Bronchial epithelial cell (primary cell): ENCODE measurements around the gene PIP5K1B. TPM values are rescaled to one million over a fixed set of nuclear protein-coding genes. Genes with fewer than 3 reads are reported as not detected.

ENCODE experiments used
- DNase-seq: peaks from one replicate; pipeline ENCODE4 v3.0.0-alpha.2; 2010; ENCODE audit warnings: low read depth
- FAIRE-seq: peaks from 2 replicates; lab custom pipeline; 2011; peaks lifted over from hg19 to GRCh38; lab: Jason Lieb, UNC
- H3K27me3 ChIP-seq: 2 replicates; pipeline ENCODE4 v1.5.1; 2011; ENCODE audit warnings: low read length; ENCODE audit not compliant: control insufficient read depth, insufficient read depth
- H3K36me3 ChIP-seq: 2 replicates; pipeline ENCODE4 v1.5.1; 2011; ENCODE audit warnings: low read length; ENCODE audit not compliant: control insufficient read depth, insufficient read depth
- H3K4me3 ChIP-seq: 2 replicates; pipeline ENCODE4 v1.5.1; 2011; ENCODE audit warnings: mild to moderate bottlenecking, low read depth, low read length, control low read depth
- total RNA-seq: library from RNA; depleted of rRNA; stranded (reverse); fragments of >200 nt; gene quantifications from 2 replicates; pipeline ENCODE4 v1.2.1, GENCODE V29; 2014
- TF ChIP-seq, protein P1 (sequence below): IDR thresholded peaks from 2 replicates; pipeline ENCODE4 v1.5.1; 2011; ENCODE audit warnings: mild to moderate bottlenecking, moderate library complexity, low read length, control low read depth, inconsistent platforms; ENCODE audit not compliant: insufficient read depth, severe bottlenecking

The PIP5K1B gene
- total RNA-seq, 1 donor from 2014 or later = 2.9 TPM

DNA sequence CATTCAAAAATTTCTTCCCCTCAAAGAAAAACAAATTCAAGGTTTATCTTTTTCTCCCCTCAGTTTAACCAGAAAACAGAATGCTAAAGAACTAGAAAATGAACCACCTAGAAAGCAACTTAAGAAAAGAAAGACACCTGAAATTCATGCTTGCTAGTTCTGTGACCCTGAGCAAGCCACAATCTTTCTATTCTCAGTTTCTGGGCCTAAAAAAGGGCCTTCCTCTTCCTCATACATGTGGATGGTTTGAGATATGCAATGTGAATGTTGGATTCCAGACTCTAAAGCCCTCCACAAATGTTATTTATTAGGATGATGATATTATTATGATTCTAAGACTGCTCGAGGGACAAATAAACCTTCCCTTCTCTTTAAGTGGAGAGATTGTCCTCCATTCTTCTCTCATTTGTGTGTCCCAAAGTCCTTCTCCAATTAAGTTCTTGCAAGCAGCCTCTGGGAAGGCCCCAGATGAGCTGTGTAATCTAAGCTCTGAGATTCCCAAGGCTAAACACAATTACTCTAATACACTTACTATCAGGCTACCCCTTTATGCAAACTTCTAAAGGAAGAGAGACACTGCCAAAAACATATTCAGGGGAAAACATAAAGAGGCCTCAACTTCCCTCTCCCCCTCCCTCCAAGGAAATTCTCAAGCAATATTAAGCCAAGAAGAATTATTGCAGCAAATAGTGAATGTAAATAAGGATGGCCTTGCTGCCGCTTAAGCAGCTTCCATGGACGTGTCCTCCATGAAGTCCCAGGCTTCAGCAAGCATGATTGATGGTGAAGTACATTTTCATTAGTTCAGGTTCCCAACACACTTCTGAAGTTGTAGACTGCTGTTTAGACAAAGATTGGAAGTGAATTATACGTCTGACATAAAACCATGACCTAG, 228.6 kb downstream of the PIP5K1B start:
- Histone ChIP-seq H3K4me3 (no peak overlapping the region), H3K36me3 (no peaks in the 10 kb centered on the region), H3K27me3 (no peaks in the 10 kb centered on the region)
- FAIRE-seq (no peak), DNase-seq (no peak)
- TF ChIP-seq, protein P1, sequence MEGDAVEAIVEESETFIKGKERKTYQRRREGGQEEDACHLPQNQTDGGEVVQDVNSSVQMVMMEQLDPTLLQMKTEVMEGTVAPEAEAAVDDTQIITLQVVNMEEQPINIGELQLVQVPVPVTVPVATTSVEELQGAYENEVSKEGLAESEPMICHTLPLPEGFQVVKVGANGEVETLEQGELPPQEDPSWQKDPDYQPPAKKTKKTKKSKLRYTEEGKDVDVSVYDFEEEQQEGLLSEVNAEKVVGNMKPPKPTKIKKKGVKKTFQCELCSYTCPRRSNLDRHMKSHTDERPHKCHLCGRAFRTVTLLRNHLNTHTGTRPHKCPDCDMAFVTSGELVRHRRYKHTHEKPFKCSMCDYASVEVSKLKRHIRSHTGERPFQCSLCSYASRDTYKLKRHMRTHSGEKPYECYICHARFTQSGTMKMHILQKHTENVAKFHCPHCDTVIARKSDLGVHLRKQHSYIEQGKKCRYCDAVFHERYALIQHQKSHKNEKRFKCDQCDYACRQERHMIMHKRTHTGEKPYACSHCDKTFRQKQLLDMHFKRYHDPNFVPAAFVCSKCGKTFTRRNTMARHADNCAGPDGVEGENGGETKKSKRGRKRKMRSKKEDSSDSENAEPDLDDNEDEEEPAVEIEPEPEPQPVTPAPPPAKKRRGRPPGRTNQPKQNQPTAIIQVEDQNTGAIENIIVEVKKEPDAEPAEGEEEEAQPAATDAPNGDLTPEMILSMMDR = no peak

DNA sequence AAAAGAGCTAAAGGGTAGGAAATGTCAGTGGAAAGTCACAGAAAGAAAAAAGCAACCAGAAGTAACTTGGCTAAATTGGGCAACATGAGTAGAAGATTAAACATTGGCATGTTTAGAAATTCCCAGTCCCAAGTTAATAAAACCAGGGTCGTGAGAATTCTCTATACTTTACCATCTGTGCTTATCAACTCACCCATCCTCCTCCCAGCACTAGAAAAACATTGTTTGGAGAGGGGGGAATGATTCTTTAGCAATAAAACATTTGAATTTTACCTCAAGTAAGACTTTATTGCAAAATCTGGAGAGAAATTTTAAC, 229.2 kb downstream of the PIP5K1B start:
- no peaks in the 10 kb centered on the region for H3K27me3 ChIP-seq

DNA sequence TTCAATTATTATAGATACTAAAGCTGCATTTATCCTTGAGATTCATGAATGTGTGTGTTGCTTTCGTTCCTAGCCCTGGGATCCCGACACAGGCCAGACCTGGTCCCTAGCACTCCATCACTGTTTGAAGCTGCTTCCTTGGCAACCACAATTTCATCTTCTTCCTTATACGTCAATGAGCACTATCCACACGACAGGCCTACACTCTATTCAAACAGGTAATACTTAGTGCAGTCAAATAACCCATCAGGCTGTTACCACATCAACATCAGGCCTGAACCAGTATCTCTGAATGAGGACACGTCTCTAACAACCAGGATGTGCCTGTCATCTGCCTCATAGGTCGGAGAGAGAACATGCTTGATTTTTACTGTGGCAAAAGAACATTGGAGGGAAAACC, 235.5 kb downstream of the PIP5K1B start:
- DNase-seq (no peak), FAIRE-seq (no peak)
- TF ChIP-seq, protein P1 = no peak
- no peaks in the 10 kb centered on the region for H3K36me3 ChIP-seq
- H3K27me3 ChIP-seq = no peaks in the 10 kb centered on the region
- H3K4me3 ChIP-seq = no peak overlapping the region

More for the DNA sequence above, 229.2 kb downstream of the PIP5K1B start:
- Histone ChIP-seq H3K4me3 (no peak overlapping the region), H3K36me3 (no peaks in the 10 kb centered on the region)
- DNase-seq = no peak
- FAIRE-seq = no peak
- TF ChIP-seq, protein P1 = no peak

DNA sequence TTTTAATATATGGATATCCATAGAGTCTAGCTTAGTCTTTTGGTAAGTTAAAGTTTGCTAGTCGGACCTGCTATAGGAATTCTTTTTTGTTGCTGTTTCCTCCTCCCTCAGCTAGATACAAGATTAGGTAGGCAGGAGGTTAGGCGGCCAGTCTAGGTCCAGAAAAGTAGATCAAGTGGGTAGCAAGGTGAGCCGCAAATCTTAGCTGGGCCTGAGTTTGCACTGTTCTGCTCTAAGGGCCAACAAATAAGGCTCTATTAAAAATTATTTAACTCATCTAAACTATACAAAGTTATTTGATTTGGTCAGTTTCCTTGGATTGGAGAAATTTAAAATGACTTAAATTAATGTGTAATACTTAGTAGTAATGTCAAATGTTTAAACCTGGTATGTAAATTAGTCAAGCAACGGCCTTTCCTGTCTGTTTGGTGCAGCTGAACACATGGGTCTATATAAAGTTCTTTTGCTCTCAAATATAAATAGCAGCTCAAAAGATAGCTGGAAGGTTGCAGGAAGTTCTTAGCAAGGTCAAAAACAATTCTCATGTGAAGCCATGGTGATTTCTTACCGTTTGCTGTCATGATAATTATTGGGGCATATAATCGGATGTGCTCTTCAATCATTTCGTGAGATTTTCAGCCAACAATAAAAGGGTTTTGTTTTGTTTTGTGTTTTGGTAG, 236.9 kb downstream of the PIP5K1B start:
- H3K4me3 ChIP-seq = no peak overlapping the region
- no peaks in the 10 kb centered on the region for H3K36me3 ChIP-seq
- TF ChIP-seq, protein P1 = no peak
- DNase-seq = no peak
- H3K27me3 ChIP-seq = no peaks in the 10 kb centered on the region
- no peak for FAIRE-seq

DNA sequence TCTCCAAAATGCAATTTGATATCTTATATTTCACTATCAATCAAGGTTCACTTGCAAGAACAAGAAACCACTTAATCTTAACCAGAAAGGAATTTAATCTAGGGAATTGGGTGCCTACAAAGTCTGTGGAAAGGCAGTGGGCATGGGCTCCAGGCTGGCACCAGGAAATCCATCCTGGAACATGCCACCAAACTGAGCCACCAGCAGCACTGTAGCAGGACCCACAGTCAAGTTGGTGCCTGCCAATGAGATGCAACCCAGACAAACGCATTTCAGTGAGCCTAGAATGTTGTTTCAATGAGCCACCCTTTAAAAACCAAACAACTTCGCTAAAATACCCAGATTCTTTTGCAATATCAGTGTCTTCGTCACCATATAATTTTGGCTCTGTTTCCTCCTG, 237.8 kb downstream of the PIP5K1B start:
- no peaks in the 10 kb centered on the region for H3K36me3 ChIP-seq
- TF ChIP-seq, protein P1 = no peak
- DNase-seq (no peak), FAIRE-seq (no peak)
- H3K27me3 ChIP-seq = no peaks in the 10 kb centered on the region
- H3K4me3 ChIP-seq = no peak overlapping the region
